Measurements from ENCODE around the gene GGTLC1.
"Not testable (repeated sequence)": the region's sequence is repeated elsewhere in the genome, so short reads cannot be mapped to it uniquely, and the experiment has no call there.

The GGTLC1 gene

DNA sequence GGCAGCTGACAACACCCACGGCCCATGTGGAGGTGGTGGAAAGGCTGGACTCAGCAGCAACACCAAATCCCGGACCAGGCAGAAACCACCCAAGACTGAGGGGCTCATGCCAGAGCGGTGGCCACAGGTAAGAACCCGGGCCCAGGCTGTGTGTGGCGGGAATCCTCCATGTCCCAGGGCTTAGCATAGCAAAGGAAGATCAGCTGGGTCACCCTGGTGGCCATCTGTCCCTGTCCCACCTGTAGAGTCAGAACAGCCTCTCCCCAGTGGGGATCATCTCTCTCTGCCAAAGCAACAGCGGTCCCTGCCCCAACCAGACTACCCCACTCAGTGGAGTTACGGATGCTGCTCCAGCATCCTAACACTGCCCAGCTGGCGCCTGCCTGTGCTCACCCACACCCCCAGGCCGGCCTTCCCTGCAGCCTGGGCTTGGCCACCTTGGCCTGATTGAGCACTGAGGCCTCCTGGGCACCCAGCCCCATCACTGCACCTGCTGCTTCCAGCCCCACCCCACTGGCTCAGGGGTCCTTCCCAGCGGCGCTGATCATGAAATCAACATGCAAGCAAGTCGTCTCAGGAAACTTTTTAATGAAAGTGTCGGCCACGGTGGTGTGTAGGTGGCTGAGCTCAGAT, 5.5 kb upstream of the GGTLC1 start:
- DNase-seq: not testable (repeated sequence)

DNA sequence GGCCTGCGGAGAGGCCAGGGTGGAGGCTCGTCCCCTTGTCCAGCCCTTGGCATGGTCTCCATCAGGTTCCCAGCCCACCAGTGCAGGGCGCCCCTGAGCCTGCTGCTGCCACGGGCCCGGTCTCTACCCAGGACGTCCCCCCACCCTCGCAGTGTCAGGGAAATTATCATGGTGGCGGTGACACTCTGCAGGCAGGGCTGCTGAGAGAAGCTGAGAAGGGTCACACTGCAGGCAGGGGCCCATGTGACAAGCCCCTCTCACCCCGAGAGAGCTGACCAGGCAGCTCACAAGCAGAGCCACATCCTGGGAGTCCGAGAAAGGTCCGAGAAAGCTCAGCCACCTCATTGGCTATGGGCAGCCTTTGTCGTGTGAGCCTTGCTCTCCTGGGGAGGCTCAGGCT, 4.9 kb upstream of the GGTLC1 start:
- DNase-seq: not testable (repeated sequence)

DNA sequence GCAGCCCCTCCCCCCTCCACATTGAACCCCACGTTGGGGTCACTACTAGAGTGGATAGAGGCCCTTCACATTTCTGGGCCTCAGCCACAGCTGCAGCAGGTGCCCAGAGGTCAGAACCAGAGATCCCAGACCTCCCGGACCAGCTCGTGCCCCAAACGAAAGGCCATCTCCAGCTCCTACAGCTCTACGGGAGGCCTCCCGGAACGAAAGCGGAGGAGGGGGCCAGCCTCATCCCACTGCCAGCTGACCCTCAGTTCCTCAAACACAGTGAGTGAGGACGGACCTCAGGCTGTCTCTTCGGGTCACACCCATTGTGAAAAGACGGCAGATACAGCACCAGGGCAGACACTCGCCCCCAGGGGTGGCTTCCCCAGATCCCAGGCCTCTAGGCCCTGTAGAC, 1.7 kb upstream of the GGTLC1 start:
- DNase-seq: not testable (repeated sequence)

DNA sequence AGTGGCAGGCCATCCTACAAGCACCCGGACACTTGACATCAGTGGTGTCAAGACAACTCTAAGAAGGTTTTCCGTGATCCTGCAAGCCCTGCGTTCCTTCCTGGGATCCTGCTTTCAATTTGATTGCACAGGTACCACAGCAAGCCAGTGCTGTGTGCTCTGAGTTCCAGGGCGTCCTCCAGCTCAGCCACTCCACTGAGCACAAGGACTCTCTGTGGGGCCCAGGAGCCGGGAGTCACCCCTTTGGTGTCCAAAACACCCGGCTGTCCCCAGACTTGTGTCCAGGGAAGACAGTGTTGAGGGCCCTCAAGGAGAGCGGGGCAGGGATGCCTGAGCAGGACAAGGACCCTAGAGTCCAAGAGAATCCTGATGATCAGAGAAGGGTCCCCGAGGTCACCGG, 387 bp upstream of the GGTLC1 start:
- DNase-seq: not testable (repeated sequence)

DNA sequence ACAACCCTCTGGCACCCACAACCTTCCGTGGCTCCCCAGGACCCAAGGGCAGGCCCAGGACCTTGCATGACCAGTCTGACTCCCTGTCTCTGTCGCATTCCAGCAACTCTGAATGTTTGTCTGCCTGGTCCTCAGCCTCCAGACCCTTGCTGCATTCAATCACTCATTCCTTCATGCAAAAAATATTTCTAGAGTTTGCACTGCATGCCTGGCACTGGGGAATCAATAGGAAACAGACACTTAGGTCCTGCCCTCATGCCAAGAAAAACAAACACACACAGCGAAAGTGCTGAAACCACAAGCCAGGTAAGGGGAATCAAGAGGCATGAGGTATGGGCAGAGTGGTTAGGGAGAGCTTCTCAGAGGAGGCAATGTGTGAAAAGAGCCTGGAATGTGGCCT, 1.9 kb downstream of the GGTLC1 start:
- DNase-seq: not testable (repeated sequence)

DNA sequence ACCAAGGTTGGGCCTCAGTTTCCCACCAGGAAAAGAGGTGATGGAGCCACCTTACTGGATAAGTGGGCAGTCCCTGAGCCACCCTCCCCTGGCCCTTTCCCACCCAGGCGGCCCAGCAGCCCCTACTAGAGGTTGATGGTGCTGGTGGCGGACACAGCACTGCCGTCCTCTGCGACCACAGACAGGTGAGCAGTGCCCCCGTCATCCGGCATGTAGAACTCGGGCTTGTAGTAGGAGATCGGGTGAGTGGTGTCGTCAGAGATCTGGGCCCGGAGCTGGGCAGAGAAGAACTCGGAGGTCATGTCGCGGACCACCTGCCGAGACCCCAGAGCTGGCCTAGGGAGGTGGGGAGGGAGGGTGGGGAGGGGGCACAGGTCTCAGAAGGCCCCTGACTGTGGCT, 2.3 kb downstream of the GGTLC1 start:
- DNase-seq: not testable (repeated sequence)

DNA sequence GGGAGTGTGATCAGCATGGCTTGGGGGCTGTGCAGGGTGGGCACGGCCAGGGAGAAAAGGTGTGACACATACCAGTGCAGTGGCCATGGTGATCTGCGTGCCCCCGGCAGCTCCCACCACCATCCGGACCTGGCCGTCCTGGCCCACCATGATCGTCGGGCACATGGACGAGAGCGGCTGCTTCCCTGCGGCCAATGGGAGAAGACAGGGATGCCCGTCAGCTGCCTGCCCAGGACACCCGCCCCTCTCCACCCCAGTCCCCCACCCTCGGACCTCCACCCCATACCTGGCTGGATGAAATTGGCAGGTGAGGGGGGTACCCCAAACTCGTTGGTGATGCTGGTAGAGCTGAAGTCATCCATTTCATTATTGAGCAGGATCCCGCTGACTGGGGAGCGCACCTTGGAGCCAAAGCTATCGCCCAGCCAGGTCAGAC, 2.8 kb downstream of the GGTLC1 start:
- not testable (repeated sequence) for DNase-seq

DNA sequence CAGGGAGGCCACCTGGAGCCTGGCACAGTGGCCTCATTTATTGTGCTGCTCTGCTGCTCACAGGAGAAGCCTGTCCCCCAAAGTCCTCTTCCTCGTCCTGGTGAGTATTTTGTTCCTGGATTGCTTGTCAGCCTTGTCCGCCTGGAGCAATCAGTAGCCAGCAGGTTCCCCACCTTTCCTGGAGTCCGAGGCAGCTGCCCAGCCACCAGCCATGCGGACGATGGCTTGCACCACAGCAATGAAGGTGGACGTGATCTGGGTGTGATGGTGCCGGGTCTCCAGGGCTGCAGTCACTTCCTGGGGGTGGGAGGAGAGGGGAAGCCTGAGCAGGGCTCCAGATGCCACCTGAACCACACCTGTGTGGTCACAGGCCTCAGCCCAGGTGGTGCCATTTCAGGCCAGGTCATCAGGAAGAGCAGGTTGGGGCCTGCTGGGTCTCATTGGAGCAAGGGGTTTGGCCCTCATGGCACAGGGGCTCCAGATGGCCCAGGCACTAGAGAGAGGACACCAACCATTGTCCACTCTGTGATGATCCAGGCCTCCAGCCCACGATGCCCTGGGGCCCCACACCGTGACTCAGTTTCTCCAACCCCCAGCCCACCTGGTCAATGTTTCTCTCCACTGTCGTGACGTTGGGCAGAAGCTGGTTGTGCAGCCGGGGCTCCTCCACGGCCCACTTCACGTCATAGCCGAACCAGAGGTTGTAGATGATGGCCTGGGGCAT, 3.4 kb downstream of the GGTLC1 start:
- not testable (repeated sequence) for DNase-seq

DNA sequence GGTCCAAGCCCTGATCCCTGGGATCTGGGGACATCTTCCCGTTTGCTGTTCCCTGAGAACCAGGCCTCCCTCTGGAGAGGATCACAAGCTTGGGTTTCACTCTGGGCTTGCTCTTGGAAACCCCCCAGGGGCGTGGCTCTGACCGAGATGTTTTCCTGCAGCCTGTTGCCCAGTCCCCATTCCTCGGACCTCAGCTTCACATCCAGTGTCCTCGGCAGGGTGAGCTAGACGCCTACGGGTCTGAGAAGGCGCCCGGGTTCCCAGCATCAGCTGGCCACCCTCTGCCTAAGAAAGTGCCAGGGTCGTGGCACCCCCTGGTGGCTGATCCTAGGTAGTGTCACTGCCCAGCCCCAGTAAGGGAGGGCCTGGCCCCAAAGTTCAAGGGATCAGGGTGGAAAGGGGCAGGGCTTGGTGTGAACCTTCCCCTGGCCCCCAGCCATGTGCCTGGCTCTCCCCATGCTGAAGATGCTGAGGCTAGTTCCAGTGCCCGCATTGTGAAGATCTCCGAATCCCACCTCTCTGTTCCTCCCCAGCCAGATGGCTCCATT, 4.0 kb downstream of the GGTLC1 start:
- DNase-seq: not testable (repeated sequence)

DNA sequence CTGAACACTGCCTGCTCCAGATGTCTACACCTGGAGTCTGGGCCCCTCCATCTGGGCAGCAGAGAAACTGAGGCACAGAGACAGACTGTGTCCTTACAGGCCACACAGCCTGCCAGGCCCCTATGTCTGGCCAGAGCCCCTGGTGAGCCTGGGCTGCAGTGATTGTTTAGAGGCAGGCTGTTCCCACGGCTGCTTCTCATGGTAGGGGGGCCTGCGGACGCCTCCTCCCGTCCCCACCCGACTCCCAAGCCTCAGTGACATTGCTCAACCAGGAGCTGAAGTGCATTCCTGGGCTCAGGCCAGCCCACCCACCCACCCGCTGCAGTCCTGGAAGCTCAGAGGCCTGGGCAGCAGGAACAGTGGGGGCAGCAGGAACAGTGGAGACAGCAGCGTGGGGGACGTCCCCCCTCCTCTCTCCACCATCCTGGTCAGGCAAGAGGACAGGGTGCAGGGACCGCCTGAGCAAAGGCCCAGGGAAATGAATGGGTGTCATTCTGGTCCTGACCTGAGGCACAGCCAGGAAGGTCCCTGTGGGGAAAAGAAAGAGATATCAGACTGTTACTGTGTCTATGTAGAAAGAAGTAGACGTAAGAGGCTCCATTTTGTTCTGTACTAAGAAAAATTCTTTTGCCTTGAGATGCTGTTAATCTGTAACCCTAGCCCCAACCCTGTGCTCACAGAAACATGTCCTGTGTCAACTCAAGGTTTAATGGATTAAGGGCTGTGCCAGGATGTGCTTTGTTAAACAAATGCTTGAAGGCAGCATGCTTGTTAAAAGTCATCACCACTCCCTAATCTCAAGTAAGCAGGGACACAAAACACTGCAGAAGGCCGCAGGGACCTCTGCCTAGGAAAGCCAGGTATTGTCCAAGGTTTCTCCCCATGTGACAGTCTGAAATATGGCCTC, 6.2 kb downstream of the GGTLC1 start:
- DNase-seq: not testable (repeated sequence)

DNA sequence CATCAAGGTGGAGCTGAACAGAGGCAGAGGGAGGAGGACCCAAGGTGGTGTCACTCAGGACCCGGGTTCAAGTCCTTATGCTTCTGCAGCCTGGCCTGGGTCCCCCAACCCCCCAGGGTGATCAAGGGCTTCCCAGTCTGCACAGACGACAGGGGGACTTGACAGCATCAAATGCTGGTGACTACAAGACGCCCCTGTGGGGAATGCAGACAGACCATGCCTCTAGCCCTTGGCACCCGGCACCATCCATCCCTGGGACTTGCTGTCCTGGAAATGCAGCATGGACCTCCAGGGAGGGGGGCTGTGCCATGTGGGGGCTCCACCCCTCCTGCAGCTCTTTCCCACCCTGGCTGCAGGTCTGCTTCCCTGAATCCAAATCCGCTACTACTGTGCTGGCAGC, 7.1 kb downstream of the GGTLC1 start:
- not testable (repeated sequence) for DNase-seq

DNA sequence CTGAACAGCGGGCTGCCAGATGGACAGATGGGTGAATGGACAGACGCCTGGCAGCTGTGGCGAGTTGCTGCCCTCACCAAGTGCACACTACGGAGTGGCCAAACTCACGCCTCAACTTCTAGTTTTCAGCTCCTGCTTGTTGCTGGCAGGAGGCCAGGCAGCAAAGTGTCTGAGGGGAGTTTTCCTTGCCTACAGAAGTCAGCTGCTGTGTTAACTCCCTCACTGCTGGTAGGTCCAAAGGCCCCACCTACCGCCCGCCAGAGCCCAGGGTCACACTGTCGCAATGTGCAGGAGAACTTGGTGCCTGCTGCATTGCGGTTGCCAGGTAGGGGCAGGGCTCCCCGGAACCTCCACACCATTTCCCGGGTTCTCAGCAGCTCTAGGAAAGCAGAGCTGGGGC, 7.6 kb downstream of the GGTLC1 start:
- not testable (repeated sequence) for DNase-seq

DNA sequence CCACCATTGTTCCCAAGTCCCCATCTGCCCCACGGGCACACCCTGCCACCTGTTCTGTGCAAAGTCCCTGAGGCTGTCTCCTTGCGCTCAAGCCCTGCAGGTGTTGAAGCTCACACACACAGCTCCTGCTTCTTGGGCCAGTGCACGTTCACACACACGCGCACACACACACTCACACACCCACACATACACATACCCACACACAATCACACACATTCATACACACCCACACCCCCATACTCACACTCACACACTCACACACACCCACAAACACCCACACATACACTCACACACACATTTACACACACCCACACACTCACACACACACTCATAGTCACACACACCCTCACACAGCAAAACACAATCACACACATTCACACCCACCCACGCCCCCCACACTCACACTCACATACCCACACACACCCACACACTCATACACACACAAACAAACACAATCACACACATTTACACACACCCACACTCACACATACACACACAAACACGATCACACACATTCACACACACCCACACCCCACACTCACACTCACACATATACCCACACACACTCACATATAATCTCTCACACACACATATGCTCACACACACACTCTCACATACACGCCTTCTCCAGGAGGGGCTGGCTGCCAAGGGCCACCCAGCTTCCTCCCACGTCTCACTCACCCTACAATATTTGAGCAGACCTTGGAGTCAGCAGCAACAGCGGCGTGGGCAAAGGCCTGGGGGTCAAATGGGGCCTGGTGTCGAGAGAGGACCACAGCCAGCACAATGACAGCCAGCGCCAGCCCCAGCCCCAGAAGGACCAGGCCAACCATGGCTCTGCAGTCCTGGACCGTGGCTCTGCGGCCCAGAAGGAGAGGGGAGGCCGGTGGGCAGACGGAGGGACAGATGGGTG, 8.4 kb downstream of the GGTLC1 start:
- not testable (repeated sequence) for DNase-seq

DNA sequence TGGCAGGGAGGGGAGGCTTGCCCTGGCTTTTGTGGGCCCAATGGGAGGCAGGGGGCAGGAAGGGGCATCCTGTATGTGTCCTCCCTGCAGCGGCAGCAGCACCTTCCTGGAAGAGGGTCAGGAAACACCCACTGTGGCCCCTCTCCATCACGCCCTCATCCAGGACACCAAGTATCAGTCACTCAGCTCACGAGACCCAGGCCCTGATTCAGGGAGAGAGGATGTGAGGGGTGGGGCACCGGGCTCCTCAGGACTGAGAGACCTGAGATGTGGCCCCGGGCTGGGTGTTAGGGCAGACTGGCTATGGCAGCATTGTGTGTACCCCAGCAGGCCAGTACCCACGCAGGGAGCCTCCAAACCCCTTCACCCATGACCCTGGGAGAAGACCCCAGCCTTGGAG, 9.2 kb downstream of the GGTLC1 start:
- not testable (repeated sequence) for DNase-seq

DNA sequence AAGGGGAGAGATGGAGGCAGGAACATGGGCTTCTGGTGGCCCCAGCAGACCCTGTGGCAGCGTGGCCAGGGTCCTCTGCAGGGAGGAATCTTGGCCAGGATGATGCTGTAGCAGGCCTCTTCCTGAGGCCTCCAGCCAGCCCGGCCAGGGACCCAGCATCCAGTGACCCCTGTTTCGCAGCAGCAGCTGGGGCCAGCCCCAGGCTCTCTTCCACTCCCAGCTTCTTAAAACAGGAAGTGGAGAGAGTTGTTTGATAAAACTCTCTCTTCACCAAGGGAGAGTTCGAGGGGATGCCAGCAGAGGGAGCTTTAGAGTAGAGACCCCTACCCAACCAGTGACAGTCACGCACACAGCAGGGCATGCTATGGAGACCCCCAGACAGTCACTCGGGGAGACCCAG, 10.1 kb downstream of the GGTLC1 start:
- DNase-seq: not testable (repeated sequence)

DNA sequence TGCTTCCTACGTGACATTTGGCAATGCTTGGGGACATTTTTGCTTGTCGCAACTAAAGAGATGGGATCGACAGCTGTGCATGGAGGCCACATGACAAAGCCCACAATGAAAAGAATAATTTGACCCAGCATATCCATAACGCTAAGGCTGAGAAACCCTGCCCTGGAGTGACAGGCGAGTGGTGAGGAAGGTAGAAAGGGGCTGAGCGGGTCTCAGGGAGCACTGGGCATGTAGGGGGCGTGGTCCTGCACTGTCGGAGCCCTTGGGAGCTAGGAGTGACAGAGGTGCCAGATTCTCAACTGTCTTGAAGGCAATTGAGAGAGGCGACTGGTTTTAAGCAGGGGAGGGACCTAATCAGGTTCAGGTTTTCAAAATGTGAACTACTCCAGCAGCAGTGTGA, 13.6 kb downstream of the GGTLC1 start:
- DNase-seq: no peak

DNA sequence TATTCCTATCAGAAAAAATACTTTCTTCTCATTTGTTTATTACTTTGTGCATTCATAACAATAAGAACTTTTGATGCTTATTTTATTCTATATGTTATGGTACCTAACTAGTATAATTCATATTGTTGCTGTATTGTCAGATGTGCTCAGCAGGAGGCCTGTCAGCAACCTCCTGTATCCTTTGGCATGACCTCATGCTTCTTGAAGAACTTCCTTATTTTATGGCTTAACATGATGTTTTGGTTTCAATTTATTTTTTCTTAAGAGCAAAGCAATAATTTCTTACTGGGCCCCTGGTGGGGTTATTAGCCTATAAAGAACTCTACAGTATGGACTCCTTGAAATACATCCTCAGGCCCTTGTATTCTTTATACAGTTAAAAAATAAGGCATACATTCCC, 17.3 kb downstream of the GGTLC1 start:
- DNase-seq: no peak

DNA sequence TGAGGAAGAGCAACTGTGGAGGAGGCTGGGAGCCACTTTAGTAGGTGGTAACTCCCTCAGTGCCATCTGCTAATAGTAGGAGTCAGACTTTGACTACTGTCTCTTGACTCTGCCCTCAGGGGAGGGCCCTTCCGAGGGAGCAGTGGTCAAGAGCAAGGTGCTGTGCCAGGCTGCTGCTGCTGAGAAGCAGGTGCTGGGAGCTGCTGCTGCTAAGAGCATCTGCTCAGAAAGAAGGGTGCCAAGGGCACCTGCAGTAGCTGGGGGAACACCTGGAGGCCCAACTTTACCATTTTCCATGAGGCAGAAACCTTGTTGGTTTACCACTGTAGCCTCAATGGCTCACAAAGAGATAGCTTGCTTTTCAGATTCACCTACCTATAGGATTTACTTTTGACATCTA, 18.5 kb downstream of the GGTLC1 start:
- DNase-seq: no peak

DNA sequence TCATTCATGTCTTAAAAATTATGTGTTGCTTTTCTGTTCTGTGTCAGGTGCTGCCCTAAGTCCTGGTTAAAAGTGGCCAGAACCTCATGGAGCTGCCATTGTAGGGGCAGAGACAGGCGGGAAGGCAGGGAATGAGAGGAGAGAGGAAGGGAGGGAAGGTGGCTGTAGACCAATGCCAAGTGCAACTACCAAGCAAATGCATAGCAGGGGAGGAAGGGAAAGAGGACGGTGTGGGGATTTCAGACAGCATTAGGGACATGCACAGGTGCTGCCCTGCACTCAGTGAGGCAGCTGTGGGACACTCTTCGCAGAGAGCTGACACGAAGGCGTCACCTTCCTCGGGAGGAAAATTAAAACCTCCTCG, 21.0 kb downstream of the GGTLC1 start:
- DNase-seq: no peak

DNA sequence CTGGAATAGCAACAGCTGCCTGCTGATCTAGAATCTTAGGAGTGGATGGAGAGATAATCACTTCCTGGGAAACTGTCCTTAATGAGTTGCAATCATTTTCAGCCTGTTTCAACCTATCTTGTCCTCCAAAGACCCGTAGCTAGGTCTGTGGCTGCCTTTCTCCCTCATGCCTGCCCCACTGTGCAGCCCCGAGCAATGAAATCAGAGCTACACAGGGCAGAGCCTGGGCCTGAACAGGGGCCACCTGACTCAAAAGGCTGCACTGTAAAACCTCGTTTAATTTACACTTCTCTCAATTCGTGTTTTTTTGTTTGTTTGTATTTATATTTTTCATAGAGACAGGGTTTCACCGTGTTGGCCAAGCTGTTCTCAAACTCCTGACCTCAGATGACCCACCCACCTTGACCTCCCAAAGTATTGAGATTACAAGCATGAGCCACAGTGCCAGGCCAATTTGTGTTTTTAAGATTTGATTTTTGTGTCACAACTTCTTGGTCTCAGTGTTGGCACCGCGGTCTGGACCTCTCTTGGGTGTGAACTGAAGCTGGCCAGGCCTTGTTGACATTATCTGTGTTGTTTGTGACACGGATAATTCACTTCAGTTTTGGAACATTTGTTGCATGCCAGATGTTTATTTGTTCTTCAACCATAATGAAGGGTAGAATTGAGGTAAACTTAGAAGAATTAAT, 21.5 kb downstream of the GGTLC1 start:
- DNase-seq: no peak

DNA sequence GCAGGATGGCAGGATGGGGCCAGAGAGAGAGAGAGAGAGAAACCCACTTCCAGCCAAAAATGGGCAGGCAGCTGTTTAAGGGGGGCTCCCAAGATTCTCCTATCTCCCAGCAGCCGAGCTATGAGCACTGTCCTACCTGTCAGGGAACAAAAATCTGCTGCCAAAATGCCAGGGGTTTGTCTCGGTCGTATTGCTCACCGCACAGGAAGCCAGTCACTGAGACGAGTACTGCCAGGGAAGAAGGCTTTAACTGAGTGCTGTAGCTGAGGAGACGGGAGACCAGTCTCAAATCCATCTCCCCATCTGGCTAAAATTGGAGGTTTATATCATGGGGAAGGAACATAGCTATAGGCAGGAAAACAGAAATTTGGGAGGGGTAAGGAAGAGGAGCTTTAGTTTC, 22.3 kb downstream of the GGTLC1 start:
- no peak for DNase-seq

DNA sequence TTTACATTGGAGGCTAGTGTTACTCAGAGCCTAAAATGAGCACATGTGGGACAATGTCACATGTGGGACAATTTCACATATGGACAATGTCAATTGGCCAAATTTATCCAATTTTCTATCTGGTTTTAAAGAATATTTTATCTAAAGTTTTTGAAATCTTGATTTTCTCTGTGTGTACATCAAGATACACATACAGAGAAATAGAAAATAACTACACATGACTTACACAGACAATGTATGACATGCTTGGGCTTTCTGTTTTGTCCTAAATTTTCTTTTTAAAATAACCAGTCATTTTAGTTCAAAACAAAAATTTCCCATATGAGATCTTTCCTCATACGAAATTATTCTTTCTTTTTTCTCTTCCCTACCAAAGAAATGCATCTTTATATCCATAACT, 24.6 kb downstream of the GGTLC1 start:
- DNase-seq: no peak

Data from CD4-positive, alpha-beta T cell treated with Interleukin-15 for 1 hour (primary cell).